ENCODE measurements around the gene SLC9A5. TPM values are rescaled to one million over a fixed set of nuclear protein-coding genes. Genes with fewer than 3 reads are reported as not detected.

SLC9A5 gene
- polyA plus RNA-seq, 1 donor, result 1.5 TPM

DNA sequence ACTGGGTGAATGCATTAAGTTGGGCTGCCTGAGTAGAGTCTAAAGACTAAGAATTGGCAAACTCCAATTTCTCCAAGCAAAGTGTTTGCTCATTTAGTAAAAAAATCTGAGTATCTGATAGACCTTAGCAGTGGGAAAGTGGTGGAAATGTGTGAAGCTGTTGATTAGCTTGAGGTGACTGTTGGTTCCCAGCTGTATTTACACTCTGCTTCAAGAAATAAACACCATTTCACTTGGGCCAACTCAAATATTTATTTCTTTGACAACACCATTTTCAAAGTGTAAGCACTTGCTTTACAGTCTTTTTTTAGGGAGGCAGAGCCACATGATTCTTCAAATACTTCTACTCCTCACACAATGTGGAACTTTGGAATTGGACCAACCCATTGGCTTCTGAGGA lies 69.1 kb downstream of the SLC9A5 start:
- no peak for DNase-seq

Other genes with a start within 250 kb of the SLC9A5 start
- 37.7 TPM for gene CBFB, start 219.8 kb upstream of the SLC9A5 start, polyA plus RNA-seq (ENCODE audit: insufficient read length)
- gene PHAF1, start 139.0 kb upstream of the SLC9A5 start, polyA plus RNA-seq (ENCODE audit: insufficient read length), result 20.8 TPM
- 10.9 TPM for gene B3GNT9, start 98.0 kb upstream of the SLC9A5 start, polyA plus RNA-seq (ENCODE audit: insufficient read length)
- 5.9 TPM for gene TRADD, start 89.1 kb upstream of the SLC9A5 start, polyA plus RNA-seq (ENCODE audit: insufficient read length)
- gene FBXL8, start 89.0 kb upstream of the SLC9A5 start, polyA plus RNA-seq (ENCODE audit: insufficient read length), result 2.5 TPM
- gene HSF4, start 84.2 kb upstream of the SLC9A5 start, polyA plus RNA-seq (ENCODE audit: insufficient read length), result 5.3 TPM
- gene NOL3, start 78.4 kb upstream of the SLC9A5 start, polyA plus RNA-seq (ENCODE audit: insufficient read length), result 44.3 TPM
- gene MATCAP1, start 65.0 kb upstream of the SLC9A5 start, polyA plus RNA-seq (ENCODE audit: insufficient read length), result 22.9 TPM
- 15.3 TPM for gene EXOC3L1, start 58.8 kb upstream of the SLC9A5 start, polyA plus RNA-seq (ENCODE audit: insufficient read length)
- 40.9 TPM for gene E2F4, start 56.8 kb upstream of the SLC9A5 start, polyA plus RNA-seq (ENCODE audit: insufficient read length)
- 1.1 TPM for gene ELMO3, start 49.8 kb upstream of the SLC9A5 start, polyA plus RNA-seq (ENCODE audit: insufficient read length)
- gene TMEM208, start 21.8 kb upstream of the SLC9A5 start, polyA plus RNA-seq (ENCODE audit: insufficient read length), result 17.5 TPM
- gene FHOD1, start 1.5 kb upstream of the SLC9A5 start, polyA plus RNA-seq (ENCODE audit: insufficient read length), result 20.1 TPM
- gene PLEKHG4, start 30.6 kb downstream of the SLC9A5 start, polyA plus RNA-seq (ENCODE audit: insufficient read length), result 10.0 TPM
- gene KCTD19, start 77.8 kb downstream of the SLC9A5 start, polyA plus RNA-seq (ENCODE audit: insufficient read length), result 0.31 TPM
- 0.50 TPM for gene LRRC36, start 77.8 kb downstream of the SLC9A5 start, polyA plus RNA-seq (ENCODE audit: insufficient read length)
- 384 TPM for gene TPPP3, start 144.5 kb downstream of the SLC9A5 start, polyA plus RNA-seq (ENCODE audit: insufficient read length)
- 18.3 TPM for gene ZDHHC1, start 167.5 kb downstream of the SLC9A5 start, polyA plus RNA-seq (ENCODE audit: insufficient read length)
- 12.5 TPM for gene HSD11B2, start 182.1 kb downstream of the SLC9A5 start, polyA plus RNA-seq (ENCODE audit: insufficient read length)
- gene ATP6V0D1, start 232.2 kb downstream of the SLC9A5 start, polyA plus RNA-seq (ENCODE audit: insufficient read length), result 71.6 TPM
- gene AGRP, start 234.6 kb downstream of the SLC9A5 start, polyA plus RNA-seq (ENCODE audit: insufficient read length), result not detected